Heart left ventricle (tissue), 13 donors: ENCODE measurements around the gene B4GALT2.

Experiments
- POLR2A ChIP-seq, 2 donors: fragments of 450-650 bp; IDR thresholded peaks; one replicate each; pipeline ENCODE4 v1.6.1; 2017; ENCODE audit warnings: antibody characterized with exemption in 2 of 2, mild to moderate bottlenecking in 2 of 2, moderate library complexity in 2 of 2
- TF ChIP-seq, protein P1 (sequence below), 12 donors: fragments of 200-600 bp; sonication (generic) in 4 of 12; IDR thresholded peaks; one replicate each; pipeline versions ENCODE4 v1.5.0 to v1.8.0; 2018 to 2022; ENCODE audit warnings: antibody characterized with exemption in 12 of 12, mild to moderate bottlenecking in 5 of 12
- donor health status: ischemic (EF 13 %, LVEDD 7.1; RV severe dilation, severe dysfunction).
- donor health status: DM: no; HTN: yes; CAD: no.
- donor health status: DM: no; HTN: no; CAD: no.
- donor health status: ischemic (EF 25% LVEDD 6.9; RV normal size, moderate dysfunction).
- donor health status: ischemic (EF 25% LVEDD 5.7; RV mildly dilated, moderate dysfunction).
- donor health status: ischemic (EF 35%, LVEDD 5.7; RV mildly dilated, moderate dysfunction).
- donor health status: nonischemic (EF 11% LVEDD 7.7; RV severe dilation, severe dysfunction).
- donor health status: DM: yes; HTN: yes; CAD: no.
- donor health status: PGD.
- donor health status: ischemic (EF 29% LVEDD 5.4; RV normal size, mild dysfunction).
- donor health status: nonischemic (EF 23%, LVEDD 6.1; RV moderate dilation, normal function).

DNA sequence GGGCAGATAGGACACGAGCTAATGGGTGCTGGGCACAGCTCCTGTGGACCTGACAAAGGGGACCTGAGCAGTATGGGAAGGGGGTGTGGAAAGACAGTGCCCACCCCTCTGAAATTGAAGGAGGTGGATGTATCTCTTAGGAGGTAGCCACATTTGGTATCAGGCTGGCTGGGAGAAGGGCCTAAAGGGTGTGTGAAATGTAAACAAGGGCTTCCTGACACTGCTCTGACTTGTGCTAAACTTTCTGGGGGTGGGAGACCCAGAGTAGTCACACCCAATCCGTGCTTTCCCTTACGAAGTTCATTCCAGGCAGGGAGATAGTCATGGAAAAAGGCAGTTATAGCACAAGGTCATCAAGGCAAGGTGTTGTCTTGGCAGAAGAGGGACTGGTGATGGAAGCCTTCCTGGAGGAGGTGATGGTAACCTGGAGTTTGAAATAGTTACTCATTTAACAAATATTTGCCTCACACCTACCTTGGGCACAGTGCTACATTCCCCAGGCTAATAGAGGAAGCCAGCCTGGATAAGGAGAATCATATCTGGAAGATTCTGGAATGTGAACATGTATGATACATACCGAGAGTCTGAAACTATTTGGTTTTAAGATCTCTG, 7.1 kb downstream of the B4GALT2 start:
- TF ChIP-seq POLR2A (IDR thresholded peaks at IDR 0.05), result no peak
- TF ChIP-seq, protein P1, sequence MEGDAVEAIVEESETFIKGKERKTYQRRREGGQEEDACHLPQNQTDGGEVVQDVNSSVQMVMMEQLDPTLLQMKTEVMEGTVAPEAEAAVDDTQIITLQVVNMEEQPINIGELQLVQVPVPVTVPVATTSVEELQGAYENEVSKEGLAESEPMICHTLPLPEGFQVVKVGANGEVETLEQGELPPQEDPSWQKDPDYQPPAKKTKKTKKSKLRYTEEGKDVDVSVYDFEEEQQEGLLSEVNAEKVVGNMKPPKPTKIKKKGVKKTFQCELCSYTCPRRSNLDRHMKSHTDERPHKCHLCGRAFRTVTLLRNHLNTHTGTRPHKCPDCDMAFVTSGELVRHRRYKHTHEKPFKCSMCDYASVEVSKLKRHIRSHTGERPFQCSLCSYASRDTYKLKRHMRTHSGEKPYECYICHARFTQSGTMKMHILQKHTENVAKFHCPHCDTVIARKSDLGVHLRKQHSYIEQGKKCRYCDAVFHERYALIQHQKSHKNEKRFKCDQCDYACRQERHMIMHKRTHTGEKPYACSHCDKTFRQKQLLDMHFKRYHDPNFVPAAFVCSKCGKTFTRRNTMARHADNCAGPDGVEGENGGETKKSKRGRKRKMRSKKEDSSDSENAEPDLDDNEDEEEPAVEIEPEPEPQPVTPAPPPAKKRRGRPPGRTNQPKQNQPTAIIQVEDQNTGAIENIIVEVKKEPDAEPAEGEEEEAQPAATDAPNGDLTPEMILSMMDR (IDR thresholded peaks at IDR 0.05), result no peak
